Measurements from ENCODE around the gene PPP1R16B. TPM values are rescaled to one million over a fixed set of nuclear protein-coding genes. Genes with fewer than 3 reads are reported as not detected.
"Not testable (repeated sequence)": the region's sequence is repeated elsewhere in the genome, so short reads cannot be mapped to it uniquely, and the experiment has no call there.

PPP1R16B gene
- total and polyA plus RNA-seq, 9 donors: 0.92 to 56.4 (median 2.9) TPM

DNA sequence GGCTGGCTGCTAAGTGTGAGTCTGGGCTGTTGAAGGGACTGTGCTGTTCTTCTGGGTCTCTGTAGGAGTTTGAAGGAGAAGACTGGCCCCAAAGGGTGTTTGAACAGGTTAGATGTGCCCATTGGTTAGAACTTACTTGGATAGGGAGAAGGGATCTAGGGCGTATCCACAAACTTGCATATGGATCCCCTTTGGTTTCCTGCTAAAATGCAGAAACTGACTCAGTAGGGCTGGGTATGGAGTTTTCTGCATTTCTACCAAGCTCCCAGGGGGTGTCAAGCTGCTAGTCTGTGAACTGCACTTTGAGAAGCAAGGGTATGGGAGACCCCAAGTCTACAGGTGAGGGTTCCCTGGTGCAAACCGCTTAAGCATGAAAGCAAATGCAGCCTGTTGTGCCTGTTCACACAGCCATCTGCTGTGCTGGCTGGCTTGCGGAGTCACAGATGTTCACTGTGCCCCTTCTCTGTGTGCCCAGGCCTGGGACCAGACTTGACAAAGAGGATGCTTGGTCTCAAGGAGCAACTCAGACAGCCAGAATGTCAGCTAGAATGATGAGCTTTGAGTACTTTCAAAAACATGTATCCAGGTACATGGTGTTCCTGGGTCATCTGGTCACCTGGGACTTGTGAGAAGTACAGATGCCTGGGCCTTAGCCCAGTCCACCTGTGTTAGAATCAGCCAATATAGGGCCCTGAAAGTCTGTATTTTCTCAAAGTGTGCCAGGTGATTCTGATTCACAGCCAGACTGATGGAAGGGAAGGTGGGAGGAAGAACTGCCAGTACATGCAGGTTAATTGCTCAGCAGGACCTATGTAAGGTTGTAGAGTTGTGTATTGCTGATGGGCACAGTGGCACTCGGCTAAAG, 7.4 kb downstream of the PPP1R16B start:
- H3K36me3 ChIP-seq: no peaks in the 10 kb centered on the region
- DNase-seq: no peak
- 77 to 84% (median 79%) methylated on average over 4 of the region's 4 CpGs for WGBS, 3 donors
- intact Hi-C loops (cut with DNase I): no loop called here
- no peak overlapping the region for H3K27ac ChIP-seq
- TF ChIP-seq, protein P1, sequence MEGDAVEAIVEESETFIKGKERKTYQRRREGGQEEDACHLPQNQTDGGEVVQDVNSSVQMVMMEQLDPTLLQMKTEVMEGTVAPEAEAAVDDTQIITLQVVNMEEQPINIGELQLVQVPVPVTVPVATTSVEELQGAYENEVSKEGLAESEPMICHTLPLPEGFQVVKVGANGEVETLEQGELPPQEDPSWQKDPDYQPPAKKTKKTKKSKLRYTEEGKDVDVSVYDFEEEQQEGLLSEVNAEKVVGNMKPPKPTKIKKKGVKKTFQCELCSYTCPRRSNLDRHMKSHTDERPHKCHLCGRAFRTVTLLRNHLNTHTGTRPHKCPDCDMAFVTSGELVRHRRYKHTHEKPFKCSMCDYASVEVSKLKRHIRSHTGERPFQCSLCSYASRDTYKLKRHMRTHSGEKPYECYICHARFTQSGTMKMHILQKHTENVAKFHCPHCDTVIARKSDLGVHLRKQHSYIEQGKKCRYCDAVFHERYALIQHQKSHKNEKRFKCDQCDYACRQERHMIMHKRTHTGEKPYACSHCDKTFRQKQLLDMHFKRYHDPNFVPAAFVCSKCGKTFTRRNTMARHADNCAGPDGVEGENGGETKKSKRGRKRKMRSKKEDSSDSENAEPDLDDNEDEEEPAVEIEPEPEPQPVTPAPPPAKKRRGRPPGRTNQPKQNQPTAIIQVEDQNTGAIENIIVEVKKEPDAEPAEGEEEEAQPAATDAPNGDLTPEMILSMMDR (IDR thresholded peaks at IDR 0.05): no peak
- TF ChIP-seq POLR2A (IDR thresholded peaks at IDR 0.05): no peak
- TF ChIP-seq EP300 (IDR thresholded peaks at IDR 0.05): no peak
- no peaks in the 10 kb centered on the region for H3K9me3 ChIP-seq
- no peaks in the 10 kb centered on the region for H3K27me3 ChIP-seq
- no peak overlapping the region for H3K4me3 ChIP-seq
- H3K4me1 ChIP-seq (ENCODE audit: insufficient read depth): no peaks in the 10 kb centered on the region

DNA sequence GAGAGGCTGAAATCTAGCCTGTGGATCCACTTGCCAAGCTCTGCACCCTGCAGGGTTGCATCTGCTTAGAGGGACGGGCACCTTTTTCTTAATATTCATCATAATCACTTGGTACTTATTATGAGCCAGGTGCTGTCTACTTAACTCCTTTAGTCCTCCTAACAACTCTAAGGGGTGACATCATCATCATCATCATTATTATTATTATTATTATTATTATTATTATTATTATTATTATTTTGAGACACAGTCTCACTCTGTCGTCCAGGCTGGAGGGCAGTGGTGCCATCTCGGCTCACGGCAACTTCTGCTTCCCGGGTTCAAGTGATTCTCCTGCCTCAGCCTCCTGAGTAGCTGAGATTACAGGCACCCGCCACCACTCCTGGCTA, 8.1 kb downstream of the PPP1R16B start:
- H3K27ac ChIP-seq; DNase-seq; H3K9me3 ChIP-seq; H3K36me3 ChIP-seq; H3K4me1 ChIP-seq (ENCODE audit: insufficient read depth); H3K27me3 ChIP-seq; intact Hi-C loops (cut with DNase I); H3K4me3 ChIP-seq: not testable (repeated sequence)
- 83 to 87% (median 87%) methylated on average over 6 of the region's 6 CpGs for WGBS, 3 donors

DNA sequence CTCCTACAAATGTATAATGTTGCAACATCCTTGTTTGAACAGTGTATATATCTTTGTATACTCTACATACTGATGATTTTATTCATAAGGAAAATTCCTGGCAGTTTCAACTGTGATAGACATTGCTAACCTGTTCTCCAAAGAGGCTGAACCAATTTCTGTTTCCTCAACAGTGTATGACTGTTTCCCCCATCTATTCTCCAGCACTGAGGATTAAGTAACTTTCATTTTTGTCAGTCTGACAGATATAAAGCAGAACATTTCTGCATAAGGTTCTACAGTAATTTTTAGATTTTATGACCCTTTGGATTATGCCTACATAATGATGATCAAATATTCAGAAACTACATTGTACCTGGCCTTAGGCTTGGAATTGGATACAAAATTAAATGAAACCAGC, 9.9 kb downstream of the PPP1R16B start:
- no peak overlapping the region for H3K27ac ChIP-seq
- H3K4me1 ChIP-seq (ENCODE audit: insufficient read depth): no peaks in the 10 kb centered on the region
- TF ChIP-seq, protein P1 (IDR thresholded peaks at IDR 0.05): no peak
- TF ChIP-seq POLR2A (IDR thresholded peaks at IDR 0.05) (no peak), EP300 (IDR thresholded peaks at IDR 0.05) (no peak)
- no peak overlapping the region for H3K4me3 ChIP-seq
- no peak for DNase-seq
- no peaks in the 10 kb centered on the region for H3K27me3 ChIP-seq
- H3K9me3 ChIP-seq: no peaks in the 10 kb centered on the region
- intact Hi-C loops (cut with DNase I): no loop called here
- H3K36me3 ChIP-seq: no peaks in the 10 kb centered on the region

DNA sequence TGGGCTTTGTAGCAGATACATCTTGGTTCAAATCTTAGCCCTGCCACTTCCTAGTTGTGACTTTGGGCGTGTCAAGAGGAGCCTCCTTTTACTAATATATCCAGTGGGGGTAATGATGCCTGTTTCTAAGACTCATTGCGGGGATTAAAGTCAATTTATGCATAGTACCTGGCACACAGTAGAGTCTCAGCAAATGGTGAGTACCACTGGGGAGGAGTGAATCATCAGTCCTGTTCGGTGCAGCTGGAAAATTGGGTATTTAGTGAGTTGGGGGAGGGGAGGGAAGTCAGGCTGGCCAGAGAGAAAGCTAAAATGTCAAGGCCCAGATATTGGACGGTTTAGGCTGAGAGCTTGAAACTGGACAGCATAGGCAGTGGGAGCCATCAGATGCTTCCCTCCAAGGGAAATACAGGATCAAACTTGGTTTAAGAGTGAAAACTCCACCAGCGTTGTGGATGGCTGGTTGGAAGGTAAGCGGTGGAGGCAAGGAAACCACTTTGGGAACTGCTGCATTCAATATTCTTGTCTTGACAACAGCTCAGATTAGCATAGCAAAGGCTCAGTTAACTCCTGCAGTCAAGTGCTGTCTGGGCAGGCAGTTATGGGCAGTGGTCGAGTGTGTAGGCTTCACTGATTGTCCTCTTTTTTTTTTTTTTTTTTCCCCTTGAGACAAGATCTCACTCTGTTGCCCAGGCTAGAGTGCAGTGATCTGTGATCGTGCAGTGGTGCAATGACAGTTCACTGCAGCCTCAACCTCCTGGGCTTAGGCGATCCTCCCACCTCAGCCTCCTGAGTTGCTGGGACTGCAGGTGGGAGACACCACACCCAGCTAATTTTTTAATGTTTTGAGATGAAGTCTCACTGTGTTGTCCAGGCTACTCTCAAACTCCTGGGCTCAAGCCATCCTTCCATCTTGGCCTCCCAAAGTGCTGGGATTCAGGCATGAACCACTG, 12.9 kb downstream of the PPP1R16B start:
- intact Hi-C loops (cut with DNase I): no loop called here
- Histone ChIP-seq H3K27me3 (no peaks in the 10 kb centered on the region), H3K27ac (no peak overlapping the region), H3K4me1 (ENCODE audit: insufficient read depth) (no peaks in the 10 kb centered on the region), H3K4me3 (no peak overlapping the region), H3K36me3 (no peaks in the 10 kb centered on the region), H3K9me3 (no peaks in the 10 kb centered on the region)
- WGBS, 3 donors: 63 to 71% (median 65%) methylated on average over 9 of the region's 9 CpGs
- TF ChIP-seq EP300 (IDR thresholded peaks at IDR 0.05) (no peak), POLR2A (IDR thresholded peaks at IDR 0.05) (no peak)
- TF ChIP-seq, protein P1 (IDR thresholded peaks at IDR 0.05): no peak
- no peak for DNase-seq

Measured in ovary (tissue), 9 donors.